Adrenal gland (tissue), 5 donors: ENCODE results near the gene MIA2.

Experiments
- POLR2A ChIP-seq, 2 donors: fragments of 450-650 bp; IDR thresholded peaks; one replicate each; pipeline ENCODE4 v1.6.1; 2017; ENCODE audit warnings: antibody characterized with exemption in 2 of 2, mild to moderate bottlenecking in 2 of 2, moderate library complexity in 1 of 2
- TF ChIP-seq, protein P1 (sequence below), 6 experiments: fragments of 450-650 bp in 4 of 6; fragments of 200-600 bp in 2 of 6; sonication (generic) in 1 of 6; IDR thresholded peaks; 1 replicate in 5 of 6; 2 replicates in 1 of 6; pipeline versions ENCODE4 v1.5.1 to v1.8.0; 2016 to 2021; ENCODE audit warnings: antibody characterized with exemption in 6 of 6, mild to moderate bottlenecking in 2 of 6, moderate library complexity in 1 of 6
- donor health status: DM: no; HTN: no; CAD: no.

- TF ChIP-seq, protein P1, sequence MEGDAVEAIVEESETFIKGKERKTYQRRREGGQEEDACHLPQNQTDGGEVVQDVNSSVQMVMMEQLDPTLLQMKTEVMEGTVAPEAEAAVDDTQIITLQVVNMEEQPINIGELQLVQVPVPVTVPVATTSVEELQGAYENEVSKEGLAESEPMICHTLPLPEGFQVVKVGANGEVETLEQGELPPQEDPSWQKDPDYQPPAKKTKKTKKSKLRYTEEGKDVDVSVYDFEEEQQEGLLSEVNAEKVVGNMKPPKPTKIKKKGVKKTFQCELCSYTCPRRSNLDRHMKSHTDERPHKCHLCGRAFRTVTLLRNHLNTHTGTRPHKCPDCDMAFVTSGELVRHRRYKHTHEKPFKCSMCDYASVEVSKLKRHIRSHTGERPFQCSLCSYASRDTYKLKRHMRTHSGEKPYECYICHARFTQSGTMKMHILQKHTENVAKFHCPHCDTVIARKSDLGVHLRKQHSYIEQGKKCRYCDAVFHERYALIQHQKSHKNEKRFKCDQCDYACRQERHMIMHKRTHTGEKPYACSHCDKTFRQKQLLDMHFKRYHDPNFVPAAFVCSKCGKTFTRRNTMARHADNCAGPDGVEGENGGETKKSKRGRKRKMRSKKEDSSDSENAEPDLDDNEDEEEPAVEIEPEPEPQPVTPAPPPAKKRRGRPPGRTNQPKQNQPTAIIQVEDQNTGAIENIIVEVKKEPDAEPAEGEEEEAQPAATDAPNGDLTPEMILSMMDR (IDR thresholded peaks at IDR 0.05), result no peak
- no peak for TF ChIP-seq POLR2A (IDR thresholded peaks at IDR 0.05)
Observed at GRCh38 chr14:39393289-39393688, 159.6 kb downstream of the MIA2 start.
